DLD1 (cell line): ENCODE results near the gene TTN.
"Not testable (repeated sequence)": the region's sequence is repeated elsewhere in the genome, so short reads cannot be mapped to it uniquely, and the experiment has no call there.

Experiments
- in situ Hi-C: cut with HindIII; loops from 2 replicates; pipeline ENCODE4 v1.10.0; 2017; ENCODE audit warnings: low sequenced_read_pairs

The TTN gene

GRCh38 chr2:178542569-178542968, 264.7 kb downstream of the TTN start:
- in situ Hi-C loops = no loop called here

- in situ Hi-C loops = no loop called here
Observed at GRCh38 chr2:178542161-178542560, 265.1 kb downstream of the TTN start.

GRCh38 chr2:178536037-178536436, 271.2 kb downstream of the TTN start:
- in situ Hi-C loops = no loop called here

- in situ Hi-C loops = no loop called here
Observed at GRCh38 chr2:178531168-178531567, 276.1 kb downstream of the TTN start.

GRCh38 chr2:178530625-178531142, 276.5 kb downstream of the TTN start:
- in situ Hi-C loops = no loop called here

- in situ Hi-C loops = no loop called here
Observed at GRCh38 chr2:178530131-178530530, 277.1 kb downstream of the TTN start.

GRCh38 chr2:178529194-178529593, 278.0 kb downstream of the TTN start:
- in situ Hi-C loops = no loop called here

GRCh38 chr2:178528647-178529046, 278.6 kb downstream of the TTN start:
- in situ Hi-C loops = no loop called here

GRCh38 chr2:178527592-178527991, 279.6 kb downstream of the TTN start:
- in situ Hi-C loops = no loop called here

GRCh38 chr2:178526256-178526655, 281.0 kb downstream of the TTN start:
- in situ Hi-C loops = no loop called here

- in situ Hi-C loops = not testable (repeated sequence)
Observed at GRCh38 chr2:178525460-178525859, 281.8 kb downstream of the TTN start.

GRCh38 chr2:178525010-178525409, 282.2 kb downstream of the TTN start:
- in situ Hi-C loops = not testable (repeated sequence)

GRCh38 chr2:178523596-178524134, 283.6 kb downstream of the TTN start:
- in situ Hi-C loops = no loop called here

- in situ Hi-C loops = no loop called here
Observed at GRCh38 chr2:178522950-178523595, 284.1 kb downstream of the TTN start.

GRCh38 chr2:178521304-178522150, 285.7 kb downstream of the TTN start:
- in situ Hi-C loops = no loop called here

- in situ Hi-C loops = no loop called here
Observed at GRCh38 chr2:178517496-178517895, 289.7 kb downstream of the TTN start.

GRCh38 chr2:178514664-178515063, 292.6 kb downstream of the TTN start:
- in situ Hi-C loops = no loop called here

GRCh38 chr2:178513876-178514275, 293.3 kb downstream of the TTN start:
- in situ Hi-C loops = no loop called here

GRCh38 chr2:178512484-178512883, 294.7 kb downstream of the TTN start:
- in situ Hi-C loops = no loop called here

- in situ Hi-C loops = no loop called here
Observed at GRCh38 chr2:178510384-178510783, 296.8 kb downstream of the TTN start.

- in situ Hi-C loops = no loop called here
Observed at GRCh38 chr2:178508646-178509045, 298.6 kb downstream of the TTN start.

GRCh38 chr2:178506949-178507348, 300.3 kb downstream of the TTN start:
- in situ Hi-C loops = no loop called here
